Measurements from ENCODE around the gene LPCAT3. TPM values are rescaled to one million over a fixed set of nuclear protein-coding genes. Genes with fewer than 3 reads are reported as not detected.

The LPCAT3 gene
- total and polyA plus RNA-seq, 2 of the 4 experiments (the other 2 are of a cell fraction), result 7.0 to 18.6 TPM

GRCh38 chr12:6948873-6949594 is 69.2 kb downstream of the LPCAT3 start:
- Histone ChIP-seq H3K9ac (ENCODE audit: low read depth, low read length) (no peak overlapping the region), H2BK5ac (ENCODE audit: low read depth, low read length, poor library complexity, severe bottlenecking) (no peak overlapping the region), H3K14ac (replicated peaks; ENCODE audit: low read depth, low read length) (no peak overlapping the region), H3K27me3 (ENCODE audit: control insufficient read depth, insufficient read depth, low read length) (no peaks in the 10 kb centered on the region), H3K9me1 (ENCODE audit: insufficient read depth, low read length) (0 out of 2 replicates have a peak, but pooled peaks cover 2% of the 10 kb centered on the region), H4K8ac (ENCODE audit: low read depth in 2 of 2, low read length in 2 of 2) (no peak overlapping the region), H4K91ac (ENCODE audit: insufficient read depth, low read depth, low read length) (no peak overlapping the region), H2AFZ (replicated peaks; ENCODE audit: low read length, poor library complexity) (no peak overlapping the region), H2AK5ac (ENCODE audit: low read depth, low read length) (no peak overlapping the region), H3K23ac (ENCODE audit: low read depth, low read length) (no peak overlapping the region), H4K20me1 (ENCODE audit: insufficient read depth, low read length) (no peaks in the 10 kb centered on the region), H3K18ac (ENCODE audit: low read depth, low read length) (no peak overlapping the region), H4K5ac (ENCODE audit: low read depth, low read length) (no peak overlapping the region), H3K4me2 (ENCODE audit: low read depth, low read length) (no peak overlapping the region), H3K9me3 (ENCODE audit: control insufficient read depth, insufficient read depth, low read length) (no peaks in the 10 kb centered on the region), H3K4ac (ENCODE audit: low read depth, low read length) (no peak overlapping the region), H2BK120ac (ENCODE audit: low read depth, low read length) (no peak overlapping the region), H2BK20ac (ENCODE audit: low read depth, low read length) (no peak overlapping the region), H3K27ac (ENCODE audit: insufficient read depth, low read length) (no peak overlapping the region), H3K79me1 (ENCODE audit: low read depth in 1 of 2, low read length in 2 of 2) (peaks cover 8 to 13% of the 10 kb centered on the region in 2 experiments; a peak in 3 of 4 replicates), H2BK15ac (ENCODE audit: low read depth, low read length) (no peak overlapping the region), H3K4me1 (ENCODE audit: control insufficient read depth, insufficient read depth, low read length) (peaks cover 5% of the 10 kb centered on the region; the same call in 1 of the 2 replicates), H2AK9ac (replicated peaks; ENCODE audit: low read depth, low read length, poor library complexity) (no peak overlapping the region), H3K4me3 (ENCODE audit: insufficient read depth, low read depth, low read length) (no peak overlapping the region), H3K36me3 (ENCODE audit: control insufficient read depth, insufficient read depth, low read length) (peaks cover 4% of the 10 kb centered on the region), H3K56ac (ENCODE audit: extremely low read depth, insufficient read depth, low read length) (no peak overlapping the region)
- DNase-seq (no peak), ATAC-seq (ENCODE audit: low read depth) (no peak)
- TF ChIP-seq MAFK (IDR thresholded peaks at IDR 0.05; ENCODE audit: low read depth, low read length), result no peak
- TF ChIP-seq ELK1 (IDR thresholded peaks at IDR 0.05; ENCODE audit: borderline replicate concordance, low read depth, low read length), result no peak
- TF ChIP-seq CEBPB (IDR thresholded peaks at IDR 0.05; ENCODE audit: low read depth, low read length), result no peak
- no peak for TF ChIP-seq CTCF (conservative IDR thresholded peaks at IDR 0.05; ENCODE audit: low read depth, low read length)
- no peak for TF ChIP-seq RFX5 (IDR thresholded peaks at IDR 0.05; ENCODE audit: low read depth, low read length)
- no peak for TF ChIP-seq RCOR1 (IDR thresholded peaks at IDR 0.05; ENCODE audit: insufficient replicate concordance, low read length)
- no peak for TF ChIP-seq MAZ (IDR thresholded peaks at IDR 0.05; ENCODE audit: borderline replicate concordance, low read depth, low read length)
- no peak for TF ChIP-seq POLR2A (IDR thresholded peaks at IDR 0.05; ENCODE audit: low read depth, low read length)
- TF ChIP-seq NFE2L2 (IDR thresholded peaks at IDR 0.05; ENCODE audit: low read depth, low read length), result no peak
- TF ChIP-seq BHLHE40 (IDR thresholded peaks at IDR 0.05; ENCODE audit: low read depth, low read length), result no peak
- no peak for TF ChIP-seq USF2 (IDR thresholded peaks at IDR 0.05; ENCODE audit: low read depth, low read length)
- TF ChIP-seq RAD21 (IDR thresholded peaks at IDR 0.05; ENCODE audit: low read length), result no peak
- ChIA-PET POLR2A (ENCODE audit: unreplicated experiment) (no interaction called here), CTCF (interaction anchor here (0.6 kb wide), 2 partner anchors 79 to 224 kb away, joined by 3 to 4 read pairs; no protein-coding TSS in a partner anchor)
- in situ Hi-C loops (cut with MboI; ENCODE audit: low sequenced_read_pairs), result loop anchor here (10.0 kb wide), 1 partner anchor 166 kb away; no protein-coding TSS in a partner anchor
- WGBS, 2 experiments (ENCODE audit: extremely low coverage in 2 of 2, insufficient read length in 1 of 2), result 88% methylated on average over 8 of the region's 15 CpGs; no CpG with 5 or more reads in 1 of the 2 experiments
- intact Hi-C loops (cut with micrococcal nuclease), result no loop called here
- dilution Hi-C loops (cut with HindIII; ENCODE audit: low sequenced_read_pairs, unreplicated experiment), result no loop called here
- BruUV-seq (replicated peaks), result no TSS peak

Data from IMR-90 (cell line).